ENCODE measurements around the gene THNSL1.
"Not testable (repeated sequence)": the region's sequence is repeated elsewhere in the genome, so short reads cannot be mapped to it uniquely, and the experiment has no call there.

THNSL1 gene

GRCh38 chr10:25011591-25011990 lies 4.8 kb upstream of the THNSL1 start:
- DNase-seq (ENCODE audit: low read depth), result not testable (repeated sequence)

- no peak for DNase-seq (ENCODE audit: low read depth)
These were observed 1.8 kb upstream of the THNSL1 start for GRCh38 chr10:25014579-25014978.

- peak; percentile 79 for DNase-seq (ENCODE audit: low read depth)
These were observed 510 bp upstream of the THNSL1 start, which contains the start of gene ENKUR for GRCh38 chr10:25015828-25016375. ENKUR (minus strand) TSS chr10:25016158; CDS start chr10:25015936, 222 bp downstream.

- DNase-seq (ENCODE audit: low read depth), result no peak
These were observed 760 bp downstream of the THNSL1 start for GRCh38 chr10:25017154-25017590.

- DNase-seq (ENCODE audit: low read depth), result no peak
These were observed 1.2 kb downstream of the THNSL1 start for GRCh38 chr10:25017661-25018060.

- no peak for DNase-seq (ENCODE audit: low read depth)
These were observed 2.3 kb downstream of the THNSL1 start for GRCh38 chr10:25018703-25019102.

- DNase-seq (ENCODE audit: low read depth), result no peak
These were observed 6.9 kb downstream of the THNSL1 start for GRCh38 chr10:25023278-25023677.

GRCh38 chr10:25024528-25024927 lies 8.1 kb downstream of the THNSL1 start:
- no peak for DNase-seq (ENCODE audit: low read depth)

- DNase-seq (ENCODE audit: low read depth), result no peak
These were observed 10.1 kb downstream of the THNSL1 start for GRCh38 chr10:25026463-25026862.

GRCh38 chr10:25028711-25029110 lies 12.3 kb downstream of the THNSL1 start:
- no peak for DNase-seq (ENCODE audit: low read depth)

GRCh38 chr10:25029519-25029918 lies 13.1 kb downstream of the THNSL1 start:
- no peak for DNase-seq (ENCODE audit: low read depth)

GRCh38 chr10:25036381-25036780 lies 20.0 kb downstream of the THNSL1 start:
- no peak for DNase-seq (ENCODE audit: low read depth)

GRCh38 chr10:25038325-25038724 lies 21.9 kb downstream of the THNSL1 start:
- DNase-seq (ENCODE audit: low read depth), result no peak

GRCh38 chr10:25039531-25039930 lies 23.1 kb downstream of the THNSL1 start:
- DNase-seq (ENCODE audit: low read depth), result no peak

GRCh38 chr10:25046641-25047040 lies 30.2 kb downstream of the THNSL1 start:
- DNase-seq (ENCODE audit: low read depth), result no peak

- DNase-seq (ENCODE audit: low read depth), result no peak
These were observed 30.7 kb downstream of the THNSL1 start for GRCh38 chr10:25047088-25047487.

- DNase-seq (ENCODE audit: low read depth), result peak; percentile 26
These were observed 31.3 kb downstream of the THNSL1 start for GRCh38 chr10:25047591-25048301.

- no peak for DNase-seq (ENCODE audit: low read depth)
These were observed 32.0 kb downstream of the THNSL1 start for GRCh38 chr10:25048450-25048849.

- no peak for DNase-seq (ENCODE audit: low read depth)
These were observed 33.6 kb downstream of the THNSL1 start for GRCh38 chr10:25049966-25050365.

GRCh38 chr10:25050402-25050801 lies 34.0 kb downstream of the THNSL1 start:
- no peak for DNase-seq (ENCODE audit: low read depth)

- DNase-seq (ENCODE audit: low read depth), result no peak
These were observed 35.6 kb downstream of the THNSL1 start for GRCh38 chr10:25052012-25052411.

GRCh38 chr10:25056726-25057125 lies 40.3 kb downstream of the THNSL1 start:
- no peak for DNase-seq (ENCODE audit: low read depth)

GRCh38 chr10:25057886-25058285 lies 41.5 kb downstream of the THNSL1 start:
- DNase-seq (ENCODE audit: low read depth), result no peak

GRCh38 chr10:25059990-25060389 lies 43.6 kb downstream of the THNSL1 start:
- peak; percentile 51 for DNase-seq (ENCODE audit: low read depth)

Data from GM04503 (cell line).